Smooth muscle cell of the brain vasculature (primary cell): ENCODE data around the gene SATB2.

Experiments
- DNase-seq: peaks from one replicate; pipeline ENCODE4 v3.0.0-alpha.2; 2012; ENCODE audit warnings: low read depth, low spot score

Gene SATB2

DNA sequence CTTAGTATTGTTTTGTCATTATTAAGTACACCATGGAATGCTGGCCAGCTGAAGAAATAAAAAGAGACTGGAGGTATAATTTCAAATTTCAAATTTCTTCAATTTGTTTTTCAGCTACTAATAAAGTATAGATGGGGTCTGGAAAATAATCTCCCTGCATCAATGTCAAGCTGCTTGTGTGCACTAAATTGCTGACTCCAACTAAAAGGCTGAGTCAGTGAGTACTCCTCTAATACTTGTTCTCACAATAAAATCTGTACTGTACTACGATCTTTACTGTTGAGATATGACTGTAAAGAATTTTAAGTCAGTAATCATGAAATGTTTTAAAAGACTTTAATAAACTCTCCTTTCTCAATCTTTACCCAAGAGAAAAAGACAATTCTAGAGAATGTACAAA lies 131.9 kb downstream of the SATB2 start:
- DNase-seq = no peak

DNA sequence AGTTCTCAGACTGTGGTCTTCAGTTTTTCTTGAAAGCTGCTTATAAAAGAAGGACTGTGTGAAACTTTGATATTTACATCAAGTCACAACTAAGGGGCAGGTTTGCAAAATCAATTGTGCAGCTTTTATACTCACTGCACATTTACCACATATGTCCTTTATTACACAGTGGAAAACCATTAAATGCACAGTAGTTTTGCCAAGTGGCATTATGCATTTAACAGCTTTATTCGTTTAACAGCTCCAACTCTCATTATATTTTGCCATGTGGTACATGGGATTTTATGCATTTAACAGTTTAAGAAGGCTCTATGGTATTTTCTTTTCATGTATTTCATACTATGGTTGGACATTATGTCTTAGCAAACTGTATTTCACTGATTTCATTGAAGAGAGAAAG lies 135.6 kb downstream of the SATB2 start:
- no peak for DNase-seq

DNA sequence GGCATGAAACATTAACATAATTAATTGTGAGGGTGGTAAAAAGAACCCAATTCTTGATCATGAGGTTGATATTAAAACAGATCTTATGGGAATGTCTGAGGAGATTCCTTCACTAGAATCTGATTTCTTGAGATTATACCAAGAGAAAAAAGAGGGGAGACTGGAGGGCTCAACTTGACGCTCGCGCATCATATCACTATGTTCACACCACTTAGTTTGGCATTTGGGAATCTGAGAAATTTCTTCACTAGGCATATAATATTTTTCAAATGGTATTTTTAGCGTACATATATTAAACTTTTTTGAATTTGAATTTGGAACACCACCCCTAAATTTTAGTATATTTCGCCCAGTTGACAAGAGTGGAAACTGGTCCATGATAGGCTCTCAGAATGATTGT lies 140.1 kb downstream of the SATB2 start:
- no peak for DNase-seq

DNA sequence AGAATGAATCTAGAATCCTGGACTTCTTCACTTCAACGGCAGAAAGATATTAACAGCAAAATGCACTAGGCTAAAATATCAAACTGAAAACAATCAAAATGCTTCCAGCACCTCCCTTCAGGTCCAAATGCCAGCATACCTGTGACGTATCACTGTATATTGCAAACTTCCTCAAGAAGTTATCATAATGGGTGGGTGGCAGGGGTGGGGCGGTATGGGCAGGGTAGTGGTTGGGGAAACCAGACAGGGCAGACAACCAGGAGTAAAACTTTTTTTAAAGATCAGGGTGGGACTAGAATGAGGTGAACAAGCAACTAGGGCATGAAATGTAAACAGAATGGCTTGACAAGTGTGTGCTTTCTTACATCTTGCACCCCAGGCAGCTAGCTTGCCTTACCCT lies 140.9 kb downstream of the SATB2 start:
- no peak for DNase-seq

DNA sequence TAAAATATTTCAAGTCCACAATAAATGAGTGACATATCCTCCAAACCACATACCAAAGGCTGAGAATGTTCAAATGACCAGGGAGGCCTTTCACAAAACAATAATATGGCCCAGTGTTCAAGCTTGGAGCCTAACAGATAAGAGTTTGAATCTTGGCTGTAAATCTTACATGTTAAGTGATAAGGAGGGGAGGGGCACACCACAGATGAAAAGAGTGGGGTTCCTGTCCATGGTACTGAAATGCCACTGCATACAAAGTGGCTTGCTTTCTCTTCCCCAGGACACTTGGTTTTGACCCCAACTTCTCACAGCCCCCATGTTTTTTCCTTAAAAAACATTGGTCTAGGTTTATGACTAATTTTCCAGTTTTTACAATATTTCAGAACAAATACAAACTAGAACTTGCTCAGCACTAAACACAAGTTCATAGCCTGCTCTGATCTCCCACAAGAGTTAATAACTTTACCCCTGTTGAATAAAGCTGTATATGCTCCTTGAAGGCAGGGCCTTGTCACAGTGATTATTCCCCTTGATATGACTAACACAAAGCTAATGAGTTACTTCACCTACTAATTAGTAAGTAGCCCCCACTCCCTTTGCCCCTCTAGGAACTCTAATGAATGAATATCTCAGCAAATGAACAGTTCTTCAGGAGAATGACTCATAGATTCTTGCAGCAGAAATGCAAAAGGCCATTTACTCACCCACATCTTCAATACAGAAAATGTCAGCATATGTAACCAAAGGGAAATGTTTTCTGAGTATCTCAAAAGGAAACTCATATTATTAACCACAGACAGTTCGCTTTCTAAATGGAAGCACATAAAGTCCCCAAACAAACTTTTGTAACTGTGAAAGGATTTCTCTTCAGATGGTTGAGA lies 142.2 kb downstream of the SATB2 start:
- DNase-seq = no peak

DNA sequence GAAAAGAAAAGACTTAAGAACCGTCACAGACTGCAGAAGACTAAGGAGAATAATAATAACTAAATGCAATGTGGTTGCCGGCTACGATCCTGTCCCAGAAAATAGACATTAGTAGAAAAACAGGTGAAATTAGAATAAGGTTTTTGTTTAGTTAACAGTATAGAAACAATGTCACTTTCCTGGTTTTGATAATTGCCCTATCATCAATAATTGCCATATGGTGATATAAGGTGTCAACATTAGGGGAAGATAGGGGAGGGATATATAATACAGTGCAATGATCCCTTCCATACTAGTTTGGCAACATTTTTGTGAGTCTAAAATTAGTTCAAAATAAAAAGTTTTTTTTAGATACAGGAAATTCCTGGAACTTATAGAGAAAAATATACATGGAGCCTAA lies 144.8 kb downstream of the SATB2 start:
- no peak for DNase-seq

DNA sequence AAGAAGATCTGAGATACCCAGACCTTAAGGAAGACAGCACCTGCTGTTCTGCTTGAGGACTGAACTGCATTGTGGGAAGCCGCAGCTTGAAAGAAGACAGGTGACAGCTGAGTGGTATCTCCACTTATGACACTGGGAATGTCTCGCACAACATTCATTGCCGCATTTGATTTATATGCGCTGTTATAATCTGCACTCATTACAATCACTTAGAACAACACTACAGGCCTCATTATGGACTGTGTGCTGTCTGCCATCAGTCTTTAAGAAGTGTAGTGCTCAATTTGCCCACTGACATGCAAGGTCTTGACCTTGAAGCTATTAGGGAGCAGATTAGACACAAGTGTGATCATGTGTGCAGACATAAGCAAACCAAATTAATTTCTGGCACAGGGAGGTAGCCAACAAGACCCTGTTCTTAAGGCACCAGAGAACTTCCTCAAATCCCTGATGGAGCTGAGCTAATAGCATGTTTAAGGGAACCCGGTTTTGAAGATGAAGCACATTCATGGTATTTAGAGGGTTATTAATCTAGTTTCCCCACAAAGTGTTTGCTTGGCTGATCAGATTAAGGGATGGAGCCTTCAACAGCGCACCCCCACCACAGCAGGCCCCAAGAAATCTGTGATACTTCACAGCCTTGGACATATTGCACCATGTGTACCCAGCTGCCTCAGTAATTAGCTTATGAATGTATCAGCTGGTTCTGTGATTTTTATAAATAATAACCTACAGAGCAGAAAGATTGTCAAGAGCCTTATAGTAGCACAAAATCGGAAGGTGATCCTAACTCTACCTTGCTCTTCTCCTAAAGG lies 146.8 kb downstream of the SATB2 start:
- no peak for DNase-seq

DNA sequence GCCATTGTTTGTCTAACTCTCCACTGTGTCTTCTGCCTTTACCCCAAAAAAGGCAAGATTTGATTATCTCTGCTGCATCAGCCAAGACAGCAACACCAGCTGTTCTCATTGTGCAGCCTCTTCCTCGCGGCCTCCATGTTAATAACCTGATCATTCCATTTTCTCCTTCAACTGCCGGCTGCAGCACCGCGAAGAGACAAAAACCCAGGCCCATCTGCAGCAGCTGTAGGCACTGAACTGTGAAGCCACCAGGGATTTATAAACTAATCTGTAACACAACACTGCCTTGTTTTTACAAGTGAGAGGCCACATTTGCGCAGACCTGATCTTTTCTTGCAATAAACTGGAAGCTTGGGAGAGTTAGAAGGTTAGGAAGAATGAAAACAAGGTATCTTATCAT lies 147.8 kb downstream of the SATB2 start:
- no peak for DNase-seq

DNA sequence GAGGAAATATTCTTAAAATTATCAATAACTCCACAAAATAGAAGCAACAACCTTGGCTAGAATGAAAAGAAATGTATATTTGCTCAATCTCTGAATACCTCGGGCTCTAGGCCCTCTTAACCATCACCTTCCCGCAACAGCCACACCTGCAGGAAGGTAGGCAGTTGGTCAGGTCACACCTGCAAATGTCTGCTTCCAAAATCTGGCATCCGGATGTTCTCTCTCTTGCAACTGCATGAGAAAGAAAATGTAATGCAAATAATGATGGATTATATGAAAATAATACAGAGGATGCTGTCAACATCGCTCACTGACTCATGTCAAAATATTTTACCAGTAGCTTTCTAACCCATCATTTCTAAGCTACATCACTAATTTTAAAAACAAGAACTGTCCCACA lies 148.3 kb downstream of the SATB2 start:
- no peak for DNase-seq

DNA sequence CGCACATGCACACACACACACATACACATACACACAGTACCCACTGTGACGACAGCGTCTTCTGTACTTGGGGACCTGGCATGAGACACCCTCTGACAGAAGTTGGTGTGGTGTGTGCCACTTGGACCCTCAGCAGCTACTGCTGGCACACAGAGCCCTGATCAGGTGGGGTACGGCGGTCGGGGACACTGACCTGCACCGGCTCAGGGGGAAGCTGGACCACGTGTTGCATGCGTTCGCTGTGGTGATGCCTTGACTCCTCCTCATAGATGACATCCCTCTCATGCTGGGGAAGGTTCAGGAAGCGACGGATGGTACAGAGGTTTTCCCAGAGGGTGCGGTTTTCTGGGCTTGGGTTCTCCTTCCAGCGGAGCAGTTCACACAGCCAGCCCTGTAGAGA lies 149.2 kb downstream of the SATB2 start:
- no peak for DNase-seq

DNA sequence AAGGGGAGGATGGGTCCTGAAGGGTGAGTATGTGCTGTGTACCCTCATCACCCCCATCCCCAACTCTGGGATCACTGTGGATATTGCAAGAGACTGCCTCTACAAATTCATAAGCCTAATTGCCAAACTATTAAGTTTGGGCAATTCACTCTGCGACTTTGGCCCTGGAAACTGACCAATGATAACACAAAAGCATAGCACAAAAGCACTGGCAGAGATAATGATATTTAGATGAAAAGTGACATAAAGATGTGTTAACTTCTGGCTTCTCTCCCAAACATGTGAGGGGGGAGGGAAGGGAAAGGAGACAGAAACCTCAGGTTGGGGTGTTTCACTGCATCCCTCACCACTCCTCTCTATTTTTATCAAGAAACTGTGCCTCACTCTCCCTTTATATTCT lies 150.3 kb downstream of the SATB2 start:
- DNase-seq = no peak

DNA sequence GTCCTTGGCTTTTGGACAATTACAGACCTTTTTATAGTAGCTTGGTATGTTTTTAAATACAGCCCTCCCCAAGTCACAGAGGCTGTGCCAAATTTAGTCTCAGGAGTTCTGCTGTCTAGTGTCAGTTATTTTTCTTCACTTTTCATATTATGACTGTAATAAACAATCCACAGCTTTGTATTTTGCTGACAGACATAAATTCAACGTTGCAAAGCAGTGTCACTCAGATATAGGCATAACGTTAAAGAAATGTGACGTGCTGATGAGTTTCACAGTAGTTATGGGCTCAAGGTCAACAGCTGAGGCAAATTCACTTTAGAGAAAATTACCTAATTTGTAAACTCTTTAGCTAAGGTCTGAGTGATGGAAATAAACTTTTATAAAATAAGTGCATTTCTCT lies 151.6 kb downstream of the SATB2 start:
- no peak for DNase-seq

DNA sequence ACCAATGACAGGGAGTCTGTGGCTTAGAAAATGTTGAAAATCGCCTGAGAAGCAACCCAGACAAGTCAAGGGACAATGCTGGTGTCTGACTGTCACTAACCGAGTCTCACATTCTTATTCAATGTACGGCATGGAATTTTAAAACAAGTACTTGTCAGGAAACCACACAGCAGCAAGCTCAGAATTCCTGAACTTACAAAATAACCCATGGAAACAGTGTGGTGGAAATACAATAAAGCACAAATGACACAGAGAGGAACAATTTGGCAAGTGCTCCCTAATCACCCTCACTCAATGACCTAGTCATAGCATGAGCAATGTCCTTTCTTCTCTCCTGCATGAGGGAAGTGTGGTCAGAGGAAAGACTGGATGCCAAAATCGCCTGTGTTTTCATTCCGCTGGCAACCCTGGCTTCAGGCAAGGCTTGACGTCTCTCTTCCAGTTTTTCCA lies 154.0 kb downstream of the SATB2 start:
- no peak for DNase-seq

DNA sequence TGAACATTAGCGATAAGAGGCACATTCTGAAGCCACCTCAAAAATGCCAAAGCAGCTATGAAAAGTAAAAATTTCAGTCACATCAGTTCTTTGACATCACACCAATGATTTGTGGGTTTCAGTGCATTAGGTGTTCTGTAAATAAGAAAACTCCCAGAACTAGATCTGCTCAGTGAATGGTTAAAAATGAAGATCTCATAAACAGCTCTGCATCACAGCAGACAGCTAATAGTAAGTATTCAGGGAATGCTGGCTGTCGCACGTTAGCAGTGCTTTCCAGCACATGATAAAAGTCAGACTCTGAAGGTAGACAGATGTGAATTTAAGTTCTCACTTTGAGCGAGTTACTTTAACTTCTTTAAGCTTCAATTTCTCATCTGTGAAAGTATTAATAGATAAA lies 154.9 kb downstream of the SATB2 start:
- DNase-seq = no peak

DNA sequence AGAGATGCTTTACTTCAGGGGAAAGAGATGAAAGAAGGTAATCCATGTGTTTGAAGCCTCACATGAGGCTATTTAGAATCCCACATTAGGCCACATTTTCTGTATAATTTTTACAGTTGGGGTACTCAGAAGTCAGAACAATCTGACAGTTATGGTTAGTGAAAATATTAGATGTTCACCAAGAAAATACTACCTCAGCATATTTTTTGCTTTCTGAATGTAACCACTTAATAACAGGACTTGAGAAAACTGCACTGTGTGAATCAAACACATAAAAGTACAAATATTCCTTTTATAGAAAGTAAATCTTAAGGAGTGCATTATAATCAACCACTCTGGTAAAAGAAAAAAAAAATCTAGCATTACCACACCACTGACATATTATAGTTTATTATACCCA lies 169.3 kb downstream of the SATB2 start:
- DNase-seq = no peak

DNA sequence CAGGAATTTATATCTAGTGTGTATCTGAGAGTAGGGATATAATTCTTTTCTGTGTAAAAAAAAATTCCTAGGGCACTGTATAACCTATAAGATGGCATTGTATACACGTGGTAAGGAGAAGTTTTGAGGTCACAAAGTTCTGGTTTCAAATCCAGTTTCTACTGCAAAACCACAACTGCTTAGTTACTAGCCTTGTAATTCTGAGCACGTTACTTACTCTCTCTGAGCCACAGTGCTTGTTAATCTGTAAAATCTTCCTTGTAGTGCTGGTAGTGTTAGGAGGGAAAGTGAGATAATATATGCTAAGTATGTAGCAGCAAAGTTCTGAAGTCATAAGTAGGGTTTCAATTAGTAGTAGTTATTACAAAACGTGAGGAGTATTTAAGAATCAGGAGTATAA lies 175.4 kb downstream of the SATB2 start:
- no peak for DNase-seq

DNA sequence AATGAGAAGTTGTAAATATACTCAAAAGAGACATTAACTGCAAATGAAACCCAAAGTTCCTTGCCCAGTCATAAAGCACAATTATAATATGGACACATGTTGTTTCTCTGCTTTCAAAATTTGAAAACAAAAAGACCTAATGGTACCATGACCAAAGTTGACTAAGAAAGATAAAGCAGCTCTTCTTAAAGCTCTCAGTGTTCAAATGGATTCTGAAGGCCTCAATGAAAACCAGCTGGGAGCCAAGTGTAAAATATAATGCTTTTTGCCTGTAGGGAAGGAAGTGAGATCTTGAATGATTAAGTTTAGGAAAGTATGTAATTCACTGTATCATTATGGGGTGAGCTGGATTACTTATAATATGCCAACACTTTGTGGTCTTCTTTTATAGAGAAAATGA lies 178.6 kb downstream of the SATB2 start:
- DNase-seq = no peak

DNA sequence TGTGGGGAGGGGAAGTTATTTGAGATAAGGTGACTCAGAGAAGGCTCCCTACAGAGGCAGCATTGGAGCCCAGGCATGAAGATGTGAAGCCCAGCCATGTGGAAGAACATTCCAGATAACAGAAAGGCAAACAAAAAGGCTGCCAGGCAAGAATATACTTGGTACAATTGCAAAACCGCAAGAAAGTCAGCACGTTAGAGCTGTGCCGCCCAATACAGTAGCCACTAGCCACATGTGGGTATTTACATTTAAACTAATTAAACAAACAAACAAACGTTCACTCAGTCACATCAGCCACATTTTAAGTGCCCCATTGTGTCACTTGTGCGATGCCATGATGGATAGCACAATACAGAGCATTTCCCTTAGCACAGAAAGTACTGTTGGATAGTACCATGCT lies 179.6 kb downstream of the SATB2 start:
- peak; percentile 47 for DNase-seq

DNA sequence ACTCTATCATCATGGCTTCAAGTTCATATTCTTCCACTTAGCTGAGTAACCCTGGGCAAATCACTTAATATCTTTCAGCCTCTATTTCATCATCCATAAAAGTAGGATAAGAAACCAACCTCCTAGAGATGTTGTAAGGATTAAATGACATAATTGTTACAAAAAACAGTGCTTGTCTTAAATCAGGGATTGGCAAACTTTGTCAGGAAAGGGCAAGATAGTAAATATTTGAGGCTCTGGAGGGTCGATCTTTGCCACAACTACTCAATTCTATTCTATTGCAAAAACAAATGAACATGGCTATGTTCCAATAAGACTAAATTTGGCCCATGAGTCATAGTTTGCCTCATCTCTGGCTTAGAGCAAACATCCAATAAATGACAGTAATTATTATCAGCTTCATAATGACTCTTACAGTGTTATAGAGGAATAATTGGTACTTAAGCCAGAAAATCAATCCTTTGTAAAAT lies 184.7 kb downstream of the SATB2 start:
- no peak for DNase-seq

DNA sequence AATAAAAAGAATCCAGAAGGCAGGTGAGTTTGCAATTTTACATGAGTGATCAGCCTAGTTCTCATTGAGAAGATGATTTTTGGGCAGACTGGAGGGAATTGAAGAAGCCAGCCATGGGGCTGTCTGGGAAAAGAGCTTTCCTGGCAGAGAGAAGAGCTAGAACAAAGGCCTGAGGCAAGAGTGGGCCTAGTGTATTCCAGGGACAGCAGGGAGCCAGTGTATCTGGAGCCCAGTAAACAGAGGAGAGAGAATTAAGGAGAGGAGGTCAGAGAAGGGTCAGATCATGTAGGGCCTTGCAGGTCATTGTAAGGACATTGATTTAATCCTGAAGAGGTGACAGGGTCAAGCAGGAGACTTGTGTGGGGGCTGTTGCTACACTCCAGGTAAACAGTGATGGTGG lies 195.8 kb downstream of the SATB2 start:
- no peak for DNase-seq

DNA sequence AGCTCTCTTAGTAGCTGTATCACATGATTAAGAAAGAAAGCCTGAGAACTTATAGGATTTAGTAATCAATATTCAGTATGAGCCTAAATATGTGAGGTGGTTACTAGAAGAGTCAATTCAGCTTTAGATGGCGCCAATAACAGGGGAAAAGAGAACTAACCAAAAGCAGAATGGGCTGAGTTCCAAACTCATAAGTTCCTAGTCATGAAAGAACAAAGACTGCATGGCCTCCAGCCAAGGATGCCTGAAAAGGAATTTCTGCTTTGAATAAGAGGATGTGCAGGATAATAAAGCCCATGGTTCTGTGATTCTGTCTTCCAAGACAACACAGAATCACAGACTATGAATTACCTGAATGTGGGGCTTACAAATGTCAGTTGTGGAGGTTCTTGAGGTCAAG lies 196.5 kb downstream of the SATB2 start:
- DNase-seq = peak; percentile 40

DNA sequence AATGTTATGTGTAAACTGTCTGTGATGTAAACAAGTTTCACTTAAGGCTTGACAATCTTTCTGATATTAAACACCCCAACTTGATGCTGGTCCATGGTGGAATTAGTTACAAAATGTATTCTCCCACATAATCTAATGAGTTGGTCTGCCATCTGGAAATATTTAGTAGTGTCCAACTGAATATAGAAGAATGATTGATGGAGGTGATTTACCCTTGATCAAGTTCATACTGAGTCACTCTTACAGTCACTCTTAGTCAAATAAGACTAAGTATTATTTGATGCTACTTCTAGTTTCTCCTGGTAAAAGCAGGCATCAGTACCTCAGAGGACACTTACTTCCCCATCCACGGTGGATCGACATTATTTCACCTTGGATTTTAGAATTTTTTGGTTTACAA lies 198.1 kb downstream of the SATB2 start:
- DNase-seq = no peak

DNA sequence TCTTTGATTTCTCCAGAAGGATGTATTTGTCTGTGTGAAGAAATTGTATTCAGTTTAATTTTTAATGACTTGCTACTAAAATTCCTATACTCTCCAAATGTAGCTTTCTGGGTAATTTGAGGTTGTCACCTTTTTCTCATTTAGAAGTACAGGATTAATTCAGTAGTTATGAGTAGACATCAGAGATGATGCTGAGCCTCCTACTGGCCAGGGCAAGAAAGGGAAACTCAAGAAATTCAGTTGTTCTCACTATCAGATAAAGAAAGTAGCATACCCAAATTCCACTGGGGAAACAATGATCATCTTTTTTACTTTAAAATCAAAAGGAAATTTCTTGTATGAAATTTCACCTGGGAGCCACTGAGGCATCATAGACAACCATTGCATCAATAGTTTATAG lies 199.4 kb downstream of the SATB2 start:
- no peak for DNase-seq
